ENCODE measurements around the gene CCDC137.

Gene CCDC137

GRCh38 chr17:81631482-81631881 is 35.1 kb upstream of the CCDC137 start:
- H3K36me3 ChIP-seq = peaks cover 34% of the 10 kb centered on the region
- TF ChIP-seq CTCF (IDR thresholded peaks at IDR 0.05) = no peak
- no peaks in the 10 kb centered on the region for H3K9me3 ChIP-seq
- H3K27ac ChIP-seq = no peak overlapping the region
- H3K27me3 ChIP-seq = no peaks in the 10 kb centered on the region
- H3K4me1 ChIP-seq (ENCODE audit: control insufficient read depth in 1 of 2, insufficient read depth in 1 of 2, low read depth in 1 of 2, low read length in 1 of 2) = peaks cover 12 to 17% of the 10 kb centered on the region in 2 experiments
- H3K4me3 ChIP-seq (ENCODE audit: low read depth in 1 of 2, low read length in 1 of 2) = no peak overlapping the region

GRCh38 chr17:81635431-81635830 is 31.1 kb upstream of the CCDC137 start:
- H3K4me1 ChIP-seq (ENCODE audit: control insufficient read depth in 1 of 2, insufficient read depth in 1 of 2, low read depth in 1 of 2, low read length in 1 of 2) = peaks cover 19 to 21% of the 10 kb centered on the region in 2 experiments
- TF ChIP-seq CTCF (IDR thresholded peaks at IDR 0.05) = no peak
- peak overlapping the region in 1 of 2 experiments; percentile 68 for H3K4me3 ChIP-seq (ENCODE audit: low read depth in 1 of 2, low read length in 1 of 2)
- H3K9me3 ChIP-seq = no peaks in the 10 kb centered on the region
- H3K27me3 ChIP-seq = peaks cover 4% of the 10 kb centered on the region
- no peaks in the 10 kb centered on the region for H3K36me3 ChIP-seq
- H3K27ac ChIP-seq = no peak overlapping the region

DNA sequence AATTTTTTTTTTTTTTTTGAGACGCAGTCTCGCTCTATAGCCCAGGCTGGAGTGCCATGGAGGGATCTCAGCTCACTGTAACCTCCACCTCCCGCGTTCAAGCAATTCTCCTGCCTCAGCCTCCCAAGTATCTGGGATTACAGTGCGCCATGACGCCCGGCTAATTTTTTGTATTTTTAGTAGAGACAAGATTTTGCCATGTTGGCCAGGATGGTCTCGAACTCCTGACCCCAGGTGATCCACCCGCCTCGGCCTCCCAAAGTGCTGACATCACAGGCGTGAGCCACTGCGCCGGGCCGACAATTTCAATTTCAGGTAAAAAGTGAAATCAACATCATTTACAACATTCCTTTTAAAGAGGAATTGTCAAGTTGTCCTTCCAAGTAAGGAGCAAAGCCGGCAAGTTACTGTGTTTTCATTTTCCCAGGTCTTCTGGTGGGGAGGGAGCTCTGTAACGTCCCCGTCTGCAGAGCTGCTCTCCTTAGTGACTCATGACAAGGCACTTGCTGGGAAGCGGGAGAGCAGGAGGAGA is 30.5 kb upstream of the CCDC137 start:
- Histone ChIP-seq H3K4me3 (ENCODE audit: low read depth in 1 of 2, low read length in 1 of 2) (peak overlapping the region; percentile 68 to 78), H3K36me3 (no peaks in the 10 kb centered on the region), H3K4me1 (ENCODE audit: control insufficient read depth in 1 of 2, insufficient read depth in 1 of 2, low read depth in 1 of 2, low read length in 1 of 2) (peaks cover 19 to 21% of the 10 kb centered on the region in 2 experiments), H3K9me3 (no peaks in the 10 kb centered on the region), H3K27me3 (peaks cover 4% of the 10 kb centered on the region), H3K27ac (peak overlapping the region; percentile 90)
- TF ChIP-seq CTCF (IDR thresholded peaks at IDR 0.05) = no peak

GRCh38 chr17:81636505-81637288 is 29.8 kb upstream of the CCDC137 start, which contains the start of the genes NPLOC4 and TSPAN10:
Gene NPLOC4, minus strand, starts transcription at chr17:81637112. Its CDS starts 182 bp downstream, at chr17:81636930.
Gene TSPAN10, plus strand, starts transcription at chr17:81637196. Its CDS starts 5,217 bp downstream, at chr17:81642413.
- Histone ChIP-seq H3K4me3 (ENCODE audit: low read depth in 1 of 2, low read length in 1 of 2) (peak within 1 kb of the TSS; percentile 68 to 78), H3K27me3 (peaks cover 4% of the 10 kb centered on the region), H3K9me3 (no peaks in the 10 kb centered on the region), H3K4me1 (ENCODE audit: control insufficient read depth in 1 of 2, insufficient read depth in 1 of 2, low read depth in 1 of 2, low read length in 1 of 2) (peaks cover 19 to 21% of the 10 kb centered on the region in 2 experiments), H3K27ac (peak within 1 kb of the TSS; percentile 90), H3K36me3 (no peaks in the 10 kb centered on the region)
- TF ChIP-seq CTCF (IDR thresholded peaks at IDR 0.05) = no peak

DNA sequence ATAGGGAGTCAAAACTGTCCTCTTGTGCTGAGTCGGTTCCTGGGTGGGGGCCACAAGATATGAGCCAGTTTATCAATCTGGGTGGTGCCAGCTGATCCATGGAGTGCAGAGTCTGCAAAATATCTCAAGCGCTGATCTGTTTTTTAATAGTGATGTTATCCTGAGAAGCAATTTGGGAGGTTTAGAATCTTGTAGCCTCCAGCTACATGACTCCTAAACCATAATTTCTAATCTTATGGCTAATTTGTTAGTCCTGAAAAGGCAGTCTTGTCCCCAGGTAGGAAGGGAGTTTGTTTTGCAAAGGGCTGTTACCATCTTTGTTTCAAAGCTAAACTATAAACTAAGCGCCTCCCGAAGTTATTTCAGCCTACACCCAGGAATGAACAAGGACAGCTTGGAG is 27.9 kb upstream of the CCDC137 start:
- Histone ChIP-seq H3K27ac (no peak overlapping the region), H3K27me3 (peaks cover 4% of the 10 kb centered on the region), H3K9me3 (no peaks in the 10 kb centered on the region), H3K4me1 (ENCODE audit: control insufficient read depth in 1 of 2, insufficient read depth in 1 of 2, low read depth in 1 of 2, low read length in 1 of 2) (peaks cover 19 to 21% of the 10 kb centered on the region in 2 experiments), H3K4me3 (ENCODE audit: low read depth in 1 of 2, low read length in 1 of 2) (no peak overlapping the region), H3K36me3 (no peaks in the 10 kb centered on the region)
- TF ChIP-seq CTCF (IDR thresholded peaks at IDR 0.05) = no peak
